Measurements from ENCODE around the gene MAFF.
"Not testable (repeated sequence)": the region's sequence is repeated elsewhere in the genome, so short reads cannot be mapped to it uniquely, and the experiment has no call there.

Gene MAFF

GRCh38 chr22:38201711-38202436 is at the start of gene MAFF:
MAFF (plus strand) TSS chr22:38201994; CDS start chr22:38213854, 11,860 bp downstream.
- DNase-seq = peak; percentile 86

GRCh38 chr22:38153821-38154562 is 47.8 kb upstream of the MAFF start:
- DNase-seq = no peak

- not testable (repeated sequence) for DNase-seq
These were observed 47.3 kb upstream of the MAFF start for GRCh38 chr22:38154563-38154915.

- DNase-seq = no peak
These were observed 46.1 kb upstream of the MAFF start for GRCh38 chr22:38155703-38156102.

GRCh38 chr22:38162881-38163843 is 38.6 kb upstream of the MAFF start:
- no peak for DNase-seq

GRCh38 chr22:38163844-38164550 is 37.8 kb upstream of the MAFF start:
- no peak for DNase-seq

GRCh38 chr22:38164551-38164918 is 37.3 kb upstream of the MAFF start:
- no peak for DNase-seq

GRCh38 chr22:38165922-38166593 is 35.7 kb upstream of the MAFF start:
- DNase-seq = no peak

- DNase-seq = no peak
These were observed 33.8 kb upstream of the MAFF start for GRCh38 chr22:38167988-38168407.

- DNase-seq = no peak
These were observed 32.7 kb upstream of the MAFF start for GRCh38 chr22:38169116-38169515.

- DNase-seq = no peak
These were observed 31.3 kb upstream of the MAFF start for GRCh38 chr22:38170469-38170868.

- DNase-seq = no peak
These were observed 29.6 kb upstream of the MAFF start for GRCh38 chr22:38171927-38172831.

GRCh38 chr22:38172832-38173640 is 28.8 kb upstream of the MAFF start:
- no peak for DNase-seq

GRCh38 chr22:38173641-38173906 is 28.2 kb upstream of the MAFF start:
- no peak for DNase-seq

- no peak for DNase-seq
These were observed 27.2 kb upstream of the MAFF start for GRCh38 chr22:38174626-38175025.

GRCh38 chr22:38175206-38176118 is 26.3 kb upstream of the MAFF start:
- no peak for DNase-seq

- no peak for DNase-seq
These were observed 25.5 kb upstream of the MAFF start for GRCh38 chr22:38176170-38176741.

- no peak for DNase-seq
These were observed 24.8 kb upstream of the MAFF start for GRCh38 chr22:38177044-38177443.

GRCh38 chr22:38177571-38177925 is 24.2 kb upstream of the MAFF start:
- DNase-seq = not testable (repeated sequence)
